ENCODE results near the gene KIAA2012. TPM values are rescaled to one million over a fixed set of nuclear protein-coding genes. Genes with fewer than 3 reads are reported as not detected.

KIAA2012 gene
- total and polyA plus RNA-seq, 8 donors = 0.04 to 0.09 TPM; not detected in 6

DNA sequence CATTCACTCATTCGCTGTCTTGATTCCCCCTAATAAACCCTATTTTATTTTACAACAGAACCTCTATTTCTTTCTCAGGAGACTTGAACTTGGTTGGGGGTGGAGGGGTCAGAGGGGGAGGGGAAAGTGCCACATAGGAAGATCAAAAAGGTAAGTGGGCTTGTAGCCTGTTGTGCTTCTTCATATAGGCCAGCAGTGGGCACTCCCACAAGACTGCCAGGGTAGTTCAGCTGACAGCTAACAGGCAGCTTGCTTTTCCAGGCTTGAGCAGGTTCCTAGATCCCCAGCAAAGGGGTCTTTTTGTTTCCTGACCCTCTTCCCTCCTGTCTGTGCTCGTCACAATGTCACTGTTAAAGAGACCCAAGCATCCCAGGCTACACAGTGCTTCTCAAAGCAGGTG, 829 bp upstream of the KIAA2012 start:
- Histone ChIP-seq H3K27me3 (no peaks in the 10 kb centered on the region), H3K4me1 (no peaks in the 10 kb centered on the region), H3K9me3 (no peaks in the 10 kb centered on the region), H3K27ac (no peak overlapping the region), H3K4me3 (no peak overlapping the region), H3K36me3 (no peaks in the 10 kb centered on the region)
- no peak for DNase-seq
- no peak for TF ChIP-seq CTCF (IDR thresholded peaks at IDR 0.05)
- intact Hi-C loops (cut with DNase I) = no loop called here
- no peak for ATAC-seq
- FAIRE-seq = no peak
- 71 to 98% methylated on average over 2 of the region's 2 CpGs for WGBS, 2 donors

- Histone ChIP-seq H3K4me1 (no peaks in the 10 kb centered on the region), H3K9me3 (no peaks in the 10 kb centered on the region), H3K27ac (no peak overlapping the region), H3K27me3 (no peaks in the 10 kb centered on the region), H3K36me3 (no peaks in the 10 kb centered on the region), H3K4me3 (no peak overlapping the region)
- intact Hi-C loops (cut with DNase I) = no loop called here
- no peak for TF ChIP-seq CTCF (IDR thresholded peaks at IDR 0.05)
- ATAC-seq (no peak), FAIRE-seq (no peak), DNase-seq (no peak)
- WGBS, 2 donors = 90 to 97% methylated on average over 2 of the region's 2 CpGs
Observed at GRCh38 chr2:202074324-202074723, 1.3 kb downstream of the KIAA2012 start.

DNA sequence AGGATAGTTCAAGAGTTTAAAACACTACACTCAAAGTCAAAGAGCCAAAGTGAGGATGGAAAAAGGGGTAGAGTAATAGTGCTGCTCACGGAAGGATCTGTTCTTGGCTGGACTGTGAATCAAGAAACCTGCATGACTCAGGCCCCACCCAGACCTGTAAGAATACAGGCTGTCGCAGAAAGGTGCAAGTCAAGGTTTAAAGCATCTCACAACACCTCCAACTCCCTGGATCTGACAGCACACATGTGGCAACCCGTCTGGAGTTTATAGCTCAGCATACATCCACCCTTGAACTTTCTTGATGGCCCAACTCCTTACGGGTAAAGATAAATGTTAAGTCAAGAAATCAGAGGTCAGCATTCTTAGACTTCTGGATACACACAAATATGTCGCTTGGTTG, 6.3 kb downstream of the KIAA2012 start:
- Histone ChIP-seq H3K4me1 (no peaks in the 10 kb centered on the region), H3K27me3 (no peaks in the 10 kb centered on the region), H3K4me3 (no peak overlapping the region), H3K9me3 (no peaks in the 10 kb centered on the region), H3K27ac (no peak overlapping the region), H3K36me3 (no peaks in the 10 kb centered on the region)
- no peak for TF ChIP-seq CTCF (IDR thresholded peaks at IDR 0.05)
- intact Hi-C loops (cut with DNase I) = no loop called here
- 83 to 84% methylated on average over 5 of the region's 5 CpGs for WGBS, 2 donors
- ATAC-seq (no peak), DNase-seq (no peak), FAIRE-seq (no peak)

DNA sequence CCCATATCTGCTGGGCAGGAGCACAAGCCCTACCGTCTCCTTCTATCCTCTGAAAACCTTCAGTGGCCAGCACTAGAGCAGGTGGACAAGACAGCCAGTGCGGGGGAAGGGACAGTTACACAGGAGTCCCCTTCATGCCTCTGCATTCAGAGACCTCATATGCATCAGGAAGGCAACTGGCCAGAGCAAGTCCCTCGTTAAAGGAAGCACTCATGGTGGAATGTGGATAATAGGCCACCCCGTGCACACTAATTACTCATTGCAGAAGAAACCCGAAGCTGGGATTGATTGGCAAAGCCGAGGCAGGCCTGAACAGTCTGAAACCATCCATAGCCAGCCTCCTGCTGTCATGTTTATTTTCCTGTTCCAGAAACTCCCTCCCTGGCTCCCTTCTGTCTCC, 11.2 kb downstream of the KIAA2012 start:
- no peak for DNase-seq
- H3K4me3 ChIP-seq = no peak overlapping the region
- no peaks in the 10 kb centered on the region for H3K36me3 ChIP-seq
- no peaks in the 10 kb centered on the region for H3K9me3 ChIP-seq
- no peak for TF ChIP-seq CTCF (IDR thresholded peaks at IDR 0.05)
- WGBS, 2 donors = 42 to 46% methylated on average over 6 of the region's 6 CpGs
- no peak for FAIRE-seq
- no peak overlapping the region for H3K27ac ChIP-seq
- no peak for ATAC-seq
- intact Hi-C loops (cut with DNase I) = no loop called here
- H3K4me1 ChIP-seq = no peaks in the 10 kb centered on the region
- H3K27me3 ChIP-seq = no peaks in the 10 kb centered on the region

GRCh38 chr2:202088777-202089176, 15.7 kb downstream of the KIAA2012 start:
- intact Hi-C loops (cut with DNase I) = no loop called here
- ATAC-seq (no peak), FAIRE-seq (no peak), DNase-seq (no peak)
- Histone ChIP-seq H3K36me3 (no peaks in the 10 kb centered on the region), H3K4me3 (no peak overlapping the region), H3K4me1 (no peaks in the 10 kb centered on the region), H3K27me3 (no peaks in the 10 kb centered on the region), H3K27ac (no peak overlapping the region), H3K9me3 (no peaks in the 10 kb centered on the region)
- WGBS, 2 donors = 74 to 85% methylated on average over 3 of the region's 3 CpGs
- no peak for TF ChIP-seq CTCF (IDR thresholded peaks at IDR 0.05)

Measured in pancreas (tissue), 10 donors.